Endothelial cell of umbilical vein (primary cell): Measurements from ENCODE around the gene CD68. TPM values are rescaled to one million over a fixed set of nuclear protein-coding genes. Genes with fewer than 3 reads are reported as not detected.

Experiments
- BruUV-seq: library from RNA; stranded (reverse); fragments of 400-500 nt; replicated peaks from 2 replicates; lab custom pipeline; 2021; lab: Mats Ljungman, UMichigan
- CTCF ChIA-PET: fragments of 300-600, 350-600 bp; sonication (Branson Sonifier 250); formaldehyde crosslinking; loops from one replicate; lab custom pipeline; 2021; ENCODE audit warnings: antibody characterized with exemption, inconsistent platforms; lab: Charles Lee
- POLR2A ChIA-PET: fragments of 300-600, 350-600 bp; sonication (Branson Sonifier 250); formaldehyde crosslinking; loops from one replicate; lab custom pipeline; 2021; ENCODE audit warnings: antibody characterized with exemption, inconsistent platforms; lab: Charles Lee
- DNase-seq: peaks from one replicate; pipeline ENCODE4 v3.0.0-alpha.2; 2011; ENCODE audit warnings: low read depth, low spot score
- FAIRE-seq: peaks from 2 replicates; lab custom pipeline; 2011; peaks lifted over from hg19 to GRCh38; lab: Jason Lieb, UNC
- H2AFZ ChIP-seq: 2 replicates; pipeline ENCODE4 v1.6.0; 2012; ENCODE audit warnings: low read depth, low read length, control low read depth, inconsistent platforms
- H3K27ac ChIP-seq: 2 replicates; pipeline ENCODE4 v1.5.1; 2011; ENCODE audit warnings: low read depth, mild to moderate bottlenecking, control low read depth, low read length, moderate library complexity; ENCODE audit not compliant: insufficient read depth
- H3K27me3 ChIP-seq, 2 experiments: 2 replicates each; pipeline versions ENCODE4 v1.6.0 to v1.6.1; 2011; ENCODE audit warnings: low read length in 2 of 2, mixed read lengths in 1 of 2; ENCODE audit not compliant: control insufficient read depth in 2 of 2, insufficient read depth in 2 of 2
- H3K36me3 ChIP-seq, 2 experiments: 2 replicates in 1 of 2; 3 replicates in 1 of 2; pipeline ENCODE4 v1.5.1; 2011; ENCODE audit warnings: low read length in 2 of 2, mild to moderate bottlenecking in 1 of 2, moderate library complexity in 1 of 2; ENCODE audit not compliant: control insufficient read depth in 2 of 2, insufficient read depth in 2 of 2; ENCODE audit errors: extremely low read depth in 1 of 2
- H3K4me1 ChIP-seq: 3 replicates; pipeline ENCODE4 v1.5.1; 2011; ENCODE audit warnings: mild to moderate bottlenecking, low read length; ENCODE audit not compliant: control insufficient read depth, insufficient read depth; ENCODE audit errors: extremely low read depth
- H3K4me2 ChIP-seq: 2 replicates; pipeline ENCODE4 v1.6.1; 2011; ENCODE audit warnings: low read length, control low read depth, mixed read lengths; ENCODE audit not compliant: insufficient read depth
- H3K4me3 ChIP-seq, 3 experiments: fragments of 200-600 bp in 1 of 3; sonication (generic), shearing (Covaris generic) in 1 of 3; replicated peaks in 1 of 3; 2 replicates each; pipeline ENCODE4 v1.5.1; 2011 to 2016; ENCODE audit warnings: control low read depth in 3 of 3, low read length in 3 of 3, mild to moderate bottlenecking in 2 of 3, inconsistent platforms in 1 of 3, low read depth in 1 of 3, moderate library complexity in 1 of 3; ENCODE audit not compliant: insufficient read depth in 1 of 3
- H3K79me2 ChIP-seq: 2 replicates; pipeline ENCODE4 v1.6.0; 2012; ENCODE audit warnings: low read length, inconsistent platforms; ENCODE audit not compliant: control insufficient read depth, insufficient read depth
- H3K9ac ChIP-seq: replicated peaks from 2 replicates; pipeline ENCODE3; 2011; ENCODE audit warnings: low read length, control low read depth; ENCODE audit not compliant: insufficient read depth; ENCODE audit errors: extremely low read depth
- H3K9me1 ChIP-seq: replicated peaks from 3 replicates; pipeline ENCODE4 v1.6.0; 2011; ENCODE audit warnings: mild to moderate bottlenecking, low read length; ENCODE audit not compliant: control insufficient read depth, insufficient read depth; ENCODE audit errors: extremely low read depth
- H3K9me3 ChIP-seq: replicated peaks from 2 replicates; pipeline ENCODE4 v1.5.1; 2012; ENCODE audit warnings: low read length, inconsistent platforms; ENCODE audit not compliant: control insufficient read depth, insufficient read depth
- H4K20me1 ChIP-seq: replicated peaks from 2 replicates; pipeline ENCODE3; 2011; ENCODE audit warnings: mild to moderate bottlenecking, low read length; ENCODE audit not compliant: control insufficient read depth, insufficient read depth; ENCODE audit errors: extremely low read depth
- EZH2 ChIP-seq: IDR thresholded peaks from 2 replicates; pipeline ENCODE4 v1.6.1; 2012; ENCODE audit warnings: borderline replicate concordance, low read depth, mild to moderate bottlenecking, moderate library complexity, low read length, inconsistent platforms; ENCODE audit not compliant: severe bottlenecking
- FOS ChIP-seq: IDR thresholded peaks from 2 replicates; pipeline ENCODE4 v1.6.1; 2011; ENCODE audit warnings: mild to moderate bottlenecking, low read length, moderate library complexity, borderline replicate concordance; ENCODE audit not compliant: insufficient read depth
- GATA2 ChIP-seq: IDR thresholded peaks from 2 replicates; pipeline ENCODE4 v1.7.0; 2011; ENCODE audit warnings: low read depth, mild to moderate bottlenecking, moderate library complexity, mixed read lengths, low read length; ENCODE audit not compliant: insufficient read length, insufficient read depth
- JUN ChIP-seq: IDR thresholded peaks from 2 replicates; pipeline ENCODE4 v1.6.1; 2011; ENCODE audit warnings: borderline replicate concordance, low read depth; ENCODE audit not compliant: insufficient read length, insufficient read depth
- MYC ChIP-seq: IDR thresholded peaks from one replicate; pipeline ENCODE4 v1.6.1; 2011; ENCODE audit warnings: mild to moderate bottlenecking, low read depth, low read length
- POLR2A ChIP-seq: IDR thresholded peaks from 2 replicates; pipeline ENCODE4 v1.6.1; 2012; ENCODE audit warnings: low read depth, mild to moderate bottlenecking, control low read depth, low read length
- POLR2AphosphoS5 ChIP-seq: IDR thresholded peaks from 2 replicates; pipeline ENCODE4 v1.6.1; 2012; ENCODE audit warnings: low read depth, mild to moderate bottlenecking, control low read depth, low read length, moderate library complexity; ENCODE audit not compliant: insufficient read depth
- dilution Hi-C: fragments of 300-500 bp; cut with MboI; formaldehyde crosslinking; loops from one replicate; pipeline ENCODE4 v1.15.0; 2019; ENCODE audit warnings: low sequenced_read_pairs; ENCODE audit not compliant: extremely low pct_ligation_motif_present
- intact Hi-C: fragments of 100-400 bp; cut with micrococcal nuclease; formaldehyde crosslinking; loops from one replicate; pipeline ENCODE4 v1.10.0; 2022
- polyA plus RNA-seq, 4 experiments: library from polyadenylated mRNA; depleted of rRNA in 3 of 4; stranded (reverse) in 3 of 4; unstranded in 1 of 4; fragments of >200 nt; gene quantifications; 2 replicates each; pipeline versions ENCODE4 v1.2.1 to v1.2.3, GENCODE V29; 2011 to 2012; ENCODE audit warnings: missing spikeins in 1 of 4
- total RNA-seq: library from RNA; stranded (reverse); gene quantifications from 2 replicates; pipeline ENCODE4 v1.2.3, GENCODE V29; 2021
- TF ChIP-seq, protein P1 (sequence below): IDR thresholded peaks from 2 replicates; pipeline ENCODE4 v1.6.1; 2011; ENCODE audit not compliant: insufficient read depth, insufficient read length
- TF ChIP-seq, protein P2 (sequence below), 2 donors: IDR thresholded peaks; 1 replicate in 1 of 2; 2 replicates in 1 of 2; pipeline ENCODE4 v1.5.1; 2011; ENCODE audit warnings: low read length in 2 of 2, mild to moderate bottlenecking in 2 of 2, moderate library complexity in 2 of 2, control low read depth in 1 of 2, inconsistent platforms in 1 of 2, low read depth in 1 of 2; ENCODE audit not compliant: insufficient read depth in 1 of 2; ENCODE audit errors: extremely low read depth in 1 of 2

CD68 gene
- total and polyA plus RNA-seq, 2 donors (not counting 3 experiments of a cell fraction or from before 2014, with no cell fraction given), result 2.9 to 30.8 TPM

DNA sequence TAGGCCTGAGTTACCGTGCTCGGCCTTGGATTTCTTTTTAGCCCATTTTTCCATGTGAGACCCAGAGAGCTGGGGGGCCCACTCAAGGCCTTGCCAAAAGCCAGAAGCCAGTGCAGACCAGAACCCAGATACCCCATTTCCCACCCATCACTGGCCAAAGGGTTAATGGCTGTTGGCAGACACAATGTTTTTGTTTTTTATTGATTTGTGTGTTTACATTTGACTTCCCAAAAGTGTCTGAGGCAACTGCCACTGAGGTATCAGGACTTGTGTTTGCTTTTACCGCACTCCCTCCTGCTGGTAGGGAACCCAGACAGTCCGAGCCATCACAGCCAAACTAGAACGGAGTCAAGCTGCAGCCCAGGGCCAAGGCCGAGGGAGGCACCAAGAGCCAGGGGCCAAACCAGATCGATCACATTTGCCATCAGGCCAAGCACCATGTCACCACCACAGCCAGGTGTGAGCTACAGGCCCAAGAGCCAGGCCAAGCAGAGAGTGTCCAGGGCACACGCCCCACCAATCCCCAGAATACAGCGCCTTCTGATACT is 38.3 kb upstream of the CD68 start:
- Histone ChIP-seq H3K4me3 (no peak overlapping the region), H2AFZ (no peak overlapping the region), H3K4me1 (no peaks in the 10 kb centered on the region), H3K9me3 (peaks cover 5% of the 10 kb centered on the region), H3K79me2 (no peaks in the 10 kb centered on the region), H3K9ac (no peak overlapping the region), H3K27ac (no peak overlapping the region), H4K20me1 (no peaks in the 10 kb centered on the region), H3K27me3 (peaks cover 0 to 9% of the 10 kb centered on the region in 2 experiments), H3K9me1 (no peaks in the 10 kb centered on the region), H3K36me3 (no peaks in the 10 kb centered on the region), H3K4me2 (no peak overlapping the region)
- intact Hi-C loops, result no loop called here
- ChIA-PET CTCF (interaction anchor here (1.6 kb wide), 1 partner anchor 25 kb away, joined by 4 read pairs; no protein-coding TSS in a partner anchor), POLR2A (no interaction called here)
- dilution Hi-C loops, result no loop called here
- DNase-seq (no peak), FAIRE-seq (no peak)
- TF ChIP-seq POLR2AphosphoS5 (no peak), FOS (no peak), JUN (no peak), EZH2 (no peak), GATA2 (no peak), POLR2A (no peak), MYC (no peak)
- TF ChIP-seq, protein P1, sequence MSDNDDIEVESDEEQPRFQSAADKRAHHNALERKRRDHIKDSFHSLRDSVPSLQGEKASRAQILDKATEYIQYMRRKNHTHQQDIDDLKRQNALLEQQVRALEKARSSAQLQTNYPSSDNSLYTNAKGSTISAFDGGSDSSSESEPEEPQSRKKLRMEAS, result no peak
- TF ChIP-seq, protein P2, sequence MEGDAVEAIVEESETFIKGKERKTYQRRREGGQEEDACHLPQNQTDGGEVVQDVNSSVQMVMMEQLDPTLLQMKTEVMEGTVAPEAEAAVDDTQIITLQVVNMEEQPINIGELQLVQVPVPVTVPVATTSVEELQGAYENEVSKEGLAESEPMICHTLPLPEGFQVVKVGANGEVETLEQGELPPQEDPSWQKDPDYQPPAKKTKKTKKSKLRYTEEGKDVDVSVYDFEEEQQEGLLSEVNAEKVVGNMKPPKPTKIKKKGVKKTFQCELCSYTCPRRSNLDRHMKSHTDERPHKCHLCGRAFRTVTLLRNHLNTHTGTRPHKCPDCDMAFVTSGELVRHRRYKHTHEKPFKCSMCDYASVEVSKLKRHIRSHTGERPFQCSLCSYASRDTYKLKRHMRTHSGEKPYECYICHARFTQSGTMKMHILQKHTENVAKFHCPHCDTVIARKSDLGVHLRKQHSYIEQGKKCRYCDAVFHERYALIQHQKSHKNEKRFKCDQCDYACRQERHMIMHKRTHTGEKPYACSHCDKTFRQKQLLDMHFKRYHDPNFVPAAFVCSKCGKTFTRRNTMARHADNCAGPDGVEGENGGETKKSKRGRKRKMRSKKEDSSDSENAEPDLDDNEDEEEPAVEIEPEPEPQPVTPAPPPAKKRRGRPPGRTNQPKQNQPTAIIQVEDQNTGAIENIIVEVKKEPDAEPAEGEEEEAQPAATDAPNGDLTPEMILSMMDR (IDR thresholded peaks at IDR 0.05; ENCODE audit: extremely low read depth in 1 of 2, insufficient read depth in 1 of 2, low read depth in 1 of 2, low read length in 2 of 2), result no peak
- BruUV-seq, result no TSS peak
